Measurements from ENCODE around the gene MAPK4.

DNA sequence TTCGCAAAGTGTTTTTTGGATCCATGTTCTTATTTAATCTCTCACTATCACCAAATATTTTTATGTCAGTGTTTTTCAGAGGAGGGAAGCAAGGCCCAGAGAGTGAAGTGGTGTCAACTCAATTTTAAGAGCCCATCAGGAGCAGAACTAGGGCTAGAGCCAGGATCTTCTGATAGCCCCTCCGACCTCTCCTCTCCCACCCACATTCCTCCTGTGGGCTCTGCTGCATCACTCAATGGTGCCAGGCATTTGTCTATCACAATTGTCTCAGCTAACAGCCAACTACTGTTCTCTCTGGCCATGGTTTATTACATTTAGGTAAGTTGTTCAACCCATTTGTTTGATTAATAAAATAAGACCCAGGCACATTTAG, 68.6 kb downstream of the MAPK4 start:
- no peak for TF ChIP-seq SP1 (IDR thresholded peaks at IDR 0.05)
- no peak for TF ChIP-seq NFRKB (IDR thresholded peaks at IDR 0.05)
- no peak for TF ChIP-seq PKNOX1 (IDR thresholded peaks at IDR 0.05)
- no peak for TF ChIP-seq TARDBP (IDR thresholded peaks at IDR 0.05)
- no peak for TF ChIP-seq FOXK2 (IDR thresholded peaks at IDR 0.05)
- TF ChIP-seq CTBP1 (IDR thresholded peaks at IDR 0.05; ENCODE audit: borderline replicate concordance), result no peak

All from HEK293T (cell line).